ENCODE results near the gene UBAP2L.

- TF ChIP-seq CTCF (IDR thresholded peaks at IDR 0.05) (no peak), POLR2A (IDR thresholded peaks at IDR 0.05) (no peak)
Observed at GRCh38 chr1:154237880-154238506, 17.2 kb downstream of the UBAP2L start.

Data from heart left ventricle (tissue), 13 donors.